GM03348 (cell line): ENCODE measurements around the gene SLC12A9.
"Not testable (repeated sequence)": the region's sequence is repeated elsewhere in the genome, so short reads cannot be mapped to it uniquely, and the experiment has no call there.

Source experiments
- DNase-seq: peaks from one replicate; pipeline ENCODE4 v3.0.0; 2012; ENCODE audit warnings: low spot score

Gene SLC12A9, protein sequence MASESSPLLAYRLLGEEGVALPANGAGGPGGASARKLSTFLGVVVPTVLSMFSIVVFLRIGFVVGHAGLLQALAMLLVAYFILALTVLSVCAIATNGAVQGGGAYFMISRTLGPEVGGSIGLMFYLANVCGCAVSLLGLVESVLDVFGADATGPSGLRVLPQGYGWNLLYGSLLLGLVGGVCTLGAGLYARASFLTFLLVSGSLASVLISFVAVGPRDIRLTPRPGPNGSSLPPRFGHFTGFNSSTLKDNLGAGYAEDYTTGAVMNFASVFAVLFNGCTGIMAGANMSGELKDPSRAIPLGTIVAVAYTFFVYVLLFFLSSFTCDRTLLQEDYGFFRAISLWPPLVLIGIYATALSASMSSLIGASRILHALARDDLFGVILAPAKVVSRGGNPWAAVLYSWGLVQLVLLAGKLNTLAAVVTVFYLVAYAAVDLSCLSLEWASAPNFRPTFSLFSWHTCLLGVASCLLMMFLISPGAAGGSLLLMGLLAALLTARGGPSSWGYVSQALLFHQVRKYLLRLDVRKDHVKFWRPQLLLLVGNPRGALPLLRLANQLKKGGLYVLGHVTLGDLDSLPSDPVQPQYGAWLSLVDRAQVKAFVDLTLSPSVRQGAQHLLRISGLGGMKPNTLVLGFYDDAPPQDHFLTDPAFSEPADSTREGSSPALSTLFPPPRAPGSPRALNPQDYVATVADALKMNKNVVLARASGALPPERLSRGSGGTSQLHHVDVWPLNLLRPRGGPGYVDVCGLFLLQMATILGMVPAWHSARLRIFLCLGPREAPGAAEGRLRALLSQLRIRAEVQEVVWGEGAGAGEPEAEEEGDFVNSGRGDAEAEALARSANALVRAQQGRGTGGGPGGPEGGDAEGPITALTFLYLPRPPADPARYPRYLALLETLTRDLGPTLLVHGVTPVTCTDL

DNA sequence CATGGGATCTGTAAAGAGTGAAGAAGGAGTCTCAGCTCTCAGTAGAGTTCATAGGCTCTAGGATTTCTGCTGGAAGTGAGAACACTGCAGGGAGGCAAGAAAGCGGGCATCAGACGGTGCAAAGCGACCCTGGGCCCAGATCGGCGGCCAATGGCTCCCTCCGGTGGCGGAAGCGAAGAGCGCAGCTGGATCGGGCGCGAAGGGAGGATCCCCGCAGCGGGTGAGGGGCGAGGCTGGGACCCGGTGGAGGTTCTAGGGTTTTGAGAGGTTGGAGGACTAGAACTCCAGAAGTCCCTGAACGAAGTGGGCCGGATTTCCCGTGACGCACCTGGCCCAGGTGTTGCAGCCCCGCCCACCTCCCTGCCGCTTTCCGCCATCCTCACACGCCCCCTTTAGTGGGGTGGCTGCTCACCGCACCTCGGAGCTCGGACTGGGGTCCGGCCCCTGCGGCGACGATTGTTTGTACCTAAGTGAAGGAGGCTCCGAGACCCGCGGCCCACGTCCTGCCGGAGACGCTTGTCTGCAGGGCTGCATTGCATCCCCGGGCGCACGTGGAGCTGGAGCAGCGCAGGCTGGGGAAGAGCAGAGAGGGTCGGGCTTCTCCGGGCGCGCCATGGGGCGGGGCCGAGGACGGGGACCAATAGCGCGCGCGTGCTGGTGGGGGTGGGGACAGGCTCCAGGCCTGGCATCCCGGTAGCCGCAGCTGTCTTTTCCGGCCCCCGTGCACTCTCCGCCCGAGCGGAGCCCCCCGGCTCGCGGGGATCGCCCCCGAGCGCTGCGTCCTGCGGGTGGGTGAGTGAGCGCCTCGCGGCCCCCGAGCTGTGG lies at the start of gene SLC12A9:
Gene SLC12A9 (plus strand): TSS at position 666 of the 825 bp plus-strand sequence. CDS start 1,485 bp downstream, outside the sequence.
- peak; percentile 98 for DNase-seq

GRCh38 chr7:100802951-100803350 lies 49.6 kb upstream of the SLC12A9 start:
- no peak for DNase-seq

- DNase-seq = peak; percentile 96
Observed at GRCh38 chr7:100803398-100804161, 48.9 kb upstream of the SLC12A9 start.

GRCh38 chr7:100804681-100805431 lies 47.7 kb upstream of the SLC12A9 start:
- DNase-seq = no peak

DNA sequence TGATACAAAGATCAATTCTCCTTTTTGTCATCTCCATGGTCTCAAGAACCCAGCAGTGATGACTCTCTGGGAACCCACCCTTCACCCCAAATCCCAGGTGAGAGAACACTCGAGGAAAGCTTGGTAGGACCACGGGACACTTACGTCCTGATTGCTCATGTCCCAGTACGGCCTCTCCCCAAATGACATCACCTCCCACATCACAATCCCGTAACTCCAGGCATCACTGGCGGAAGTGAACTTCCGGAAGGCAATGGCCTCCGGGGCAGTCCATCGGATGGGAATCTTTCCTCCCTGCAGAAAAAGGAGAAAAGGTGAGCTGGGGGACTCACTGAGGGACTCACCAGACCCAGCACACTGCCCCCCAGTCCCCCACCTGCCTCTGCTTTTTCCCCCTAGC lies 46.2 kb upstream of the SLC12A9 start:
- DNase-seq = no peak

GRCh38 chr7:100806883-100807282 lies 45.6 kb upstream of the SLC12A9 start:
- not testable (repeated sequence) for DNase-seq

- DNase-seq = no peak
Observed at GRCh38 chr7:100808354-100808875, 44.1 kb upstream of the SLC12A9 start.

GRCh38 chr7:100811480-100811879 lies 41.0 kb upstream of the SLC12A9 start:
- no peak for DNase-seq

DNA sequence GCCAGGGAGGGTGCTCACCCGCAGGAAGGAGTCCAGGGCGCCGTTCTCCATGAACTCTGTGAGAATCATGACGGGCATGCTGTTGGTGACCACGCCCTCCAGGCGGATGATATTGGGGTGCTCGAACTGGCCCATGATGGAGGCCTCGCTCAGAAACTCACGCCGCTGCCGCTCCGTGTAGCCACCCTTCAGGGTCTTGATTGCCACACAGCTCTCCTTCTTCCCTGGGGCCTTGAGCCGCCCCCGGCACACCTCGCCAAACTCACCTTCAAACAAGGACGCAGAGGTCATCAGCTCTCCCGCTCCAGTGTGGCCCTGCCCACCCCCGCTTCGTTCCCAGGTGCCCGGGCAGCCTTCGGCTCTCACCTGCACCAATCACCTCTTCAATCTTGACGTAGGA lies 39.8 kb upstream of the SLC12A9 start:
- DNase-seq = no peak

DNA sequence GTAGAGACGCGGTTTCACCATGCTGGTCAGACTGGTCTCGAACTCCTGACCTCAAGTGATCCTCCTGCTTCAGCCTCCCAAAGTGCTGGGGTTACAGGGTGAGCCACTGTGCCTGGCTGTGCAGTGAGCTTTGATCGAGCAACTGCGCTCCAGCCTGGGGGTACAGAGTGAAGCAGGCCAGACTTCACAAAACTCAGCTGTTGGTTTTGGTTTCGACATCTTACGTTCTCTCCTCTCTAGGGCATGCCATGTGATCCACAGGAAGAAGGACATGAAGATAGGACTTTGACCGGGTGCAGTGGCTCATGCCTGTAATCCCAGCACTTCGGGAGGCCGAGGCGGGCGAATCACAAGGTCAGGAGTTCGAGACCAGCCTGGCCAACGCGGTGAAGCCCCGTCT lies 36.0 kb upstream of the SLC12A9 start:
- not testable (repeated sequence) for DNase-seq

DNA sequence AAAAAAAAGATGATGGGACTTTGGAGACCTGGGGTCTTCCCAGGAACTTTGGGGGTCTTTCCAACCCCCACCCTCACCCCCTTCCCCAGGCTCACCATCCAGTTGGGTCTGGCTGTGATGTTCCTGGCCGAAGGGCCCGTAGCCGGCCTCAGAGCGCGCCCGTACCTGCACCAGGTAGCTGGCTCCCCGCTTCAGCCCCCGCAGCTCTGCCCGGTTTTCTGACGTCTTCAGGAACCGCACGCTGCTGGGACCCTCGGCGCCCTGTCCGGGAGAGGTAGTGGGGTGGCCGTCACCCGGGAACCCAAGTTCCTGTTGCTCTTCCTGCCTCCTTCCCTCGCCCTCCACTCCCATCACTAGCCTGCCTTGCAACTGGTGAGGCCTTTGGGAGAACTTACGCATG lies 35.4 kb upstream of the SLC12A9 start:
- no peak for DNase-seq

- DNase-seq = no peak
Observed at GRCh38 chr7:100818366-100818765, 34.1 kb upstream of the SLC12A9 start.

GRCh38 chr7:100818825-100819224 lies 33.7 kb upstream of the SLC12A9 start:
- no peak for DNase-seq

GRCh38 chr7:100819586-100819985 lies 32.9 kb upstream of the SLC12A9 start:
- DNase-seq = no peak

DNA sequence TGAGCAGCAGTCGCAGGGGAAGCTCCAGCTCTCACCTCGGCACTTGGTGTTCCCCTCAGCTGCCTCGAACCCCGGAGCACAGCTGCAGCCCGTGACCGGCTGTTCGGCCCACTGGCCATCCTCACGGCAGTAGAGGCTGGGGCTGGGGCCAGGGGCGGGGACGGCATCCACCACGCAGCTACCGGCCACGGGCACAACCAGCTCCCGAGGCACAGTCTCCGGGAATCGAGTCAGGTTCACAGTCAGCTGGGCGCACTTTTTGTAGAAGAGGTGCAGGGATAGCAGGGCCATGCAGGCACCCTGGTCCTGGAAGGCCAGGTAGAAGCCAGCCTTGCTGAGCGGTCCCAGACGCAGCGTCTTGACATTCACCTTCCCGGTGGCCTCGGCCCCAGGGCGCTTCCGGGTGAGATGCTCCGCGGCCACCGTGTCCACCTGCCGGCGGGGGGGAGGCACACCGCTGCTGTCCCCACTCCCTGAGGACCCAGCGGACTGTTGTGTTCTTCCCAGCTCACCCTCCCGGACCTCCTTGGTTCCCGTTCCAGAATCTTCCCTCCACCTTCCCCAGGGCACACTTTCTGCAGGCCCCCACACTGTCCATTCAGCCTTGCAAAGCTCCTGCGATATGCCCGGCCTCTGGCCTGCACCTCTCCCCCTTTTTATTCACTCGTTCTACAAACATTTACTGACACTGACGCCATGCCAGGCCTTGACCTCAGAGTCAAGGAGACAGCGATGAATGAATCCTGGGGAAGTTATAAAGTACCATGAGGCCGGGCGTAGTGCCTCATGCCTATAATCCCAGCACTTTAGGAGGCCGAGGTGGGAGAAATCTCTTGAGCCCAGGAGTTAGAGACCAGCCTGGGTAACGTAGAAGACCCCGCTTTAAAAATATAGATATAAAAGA lies 30.0 kb upstream of the SLC12A9 start:
- no peak for DNase-seq

DNA sequence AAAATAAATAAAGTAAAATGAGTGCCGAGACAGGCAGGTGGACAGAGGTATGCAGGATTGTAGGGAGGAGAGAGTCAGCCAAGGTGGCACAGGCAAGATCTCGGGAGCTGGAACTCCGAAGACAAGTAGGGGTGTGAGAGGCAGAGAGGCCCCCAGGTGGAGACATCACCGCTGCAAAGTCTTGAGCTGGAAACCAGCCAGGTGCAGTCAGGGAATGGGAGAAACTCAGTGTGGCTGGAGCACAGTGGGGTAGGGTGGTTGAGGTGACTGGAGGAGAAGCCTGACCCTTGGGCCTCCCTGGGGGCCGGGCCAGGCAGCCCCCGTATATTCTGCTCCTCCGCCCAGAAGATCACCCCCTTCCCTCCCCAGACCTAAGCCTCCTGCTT lies 29.4 kb upstream of the SLC12A9 start:
- no peak for DNase-seq

DNA sequence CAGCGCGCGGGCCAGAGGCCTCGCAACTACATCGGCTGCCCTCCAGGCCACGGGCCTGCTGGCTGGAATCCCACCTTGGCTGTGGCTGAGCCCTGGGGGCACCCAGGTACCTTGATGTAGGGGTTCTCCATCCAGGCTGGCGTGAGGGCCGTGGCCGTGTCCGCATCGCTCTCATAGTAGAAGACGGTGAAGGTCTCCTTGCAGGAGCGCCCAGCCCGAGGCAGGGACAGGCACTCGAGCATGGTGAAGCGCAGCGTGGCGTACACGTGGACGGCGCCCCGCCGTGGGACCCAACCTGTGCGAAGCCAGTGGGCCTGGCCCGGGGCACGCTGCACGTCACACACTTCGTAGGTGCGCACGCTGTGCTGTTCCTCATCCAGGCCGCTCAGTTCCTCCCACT lies 29.0 kb upstream of the SLC12A9 start:
- DNase-seq = no peak

- no peak for DNase-seq
Observed at GRCh38 chr7:100824499-100825214, 27.9 kb upstream of the SLC12A9 start.
